ENCODE data around the gene PRLH. TPM values are rescaled to one million over a fixed set of nuclear protein-coding genes. Genes with fewer than 3 reads are reported as not detected.
"Not testable (repeated sequence)": the region's sequence is repeated elsewhere in the genome, so short reads cannot be mapped to it uniquely, and the experiment has no call there.

The PRLH gene
- total RNA-seq, 2 donors from 2014 or later = not detected

- Histone ChIP-seq H3K4me1 (no peaks in the 10 kb centered on the region), H3K27me3 (no peaks in the 10 kb centered on the region), H3K4me3 (no peak overlapping the region), H3K9me3 (no peaks in the 10 kb centered on the region), H3K27ac (peak overlapping the region in 1 of 4 donors; percentile 26), H3K36me3 (replicated peaks in 1 of 2; ENCODE audit: insufficient read depth in 1 of 2, low read depth in 2 of 2) (no peaks in the 10 kb centered on the region)
- TF ChIP-seq, protein P1, sequence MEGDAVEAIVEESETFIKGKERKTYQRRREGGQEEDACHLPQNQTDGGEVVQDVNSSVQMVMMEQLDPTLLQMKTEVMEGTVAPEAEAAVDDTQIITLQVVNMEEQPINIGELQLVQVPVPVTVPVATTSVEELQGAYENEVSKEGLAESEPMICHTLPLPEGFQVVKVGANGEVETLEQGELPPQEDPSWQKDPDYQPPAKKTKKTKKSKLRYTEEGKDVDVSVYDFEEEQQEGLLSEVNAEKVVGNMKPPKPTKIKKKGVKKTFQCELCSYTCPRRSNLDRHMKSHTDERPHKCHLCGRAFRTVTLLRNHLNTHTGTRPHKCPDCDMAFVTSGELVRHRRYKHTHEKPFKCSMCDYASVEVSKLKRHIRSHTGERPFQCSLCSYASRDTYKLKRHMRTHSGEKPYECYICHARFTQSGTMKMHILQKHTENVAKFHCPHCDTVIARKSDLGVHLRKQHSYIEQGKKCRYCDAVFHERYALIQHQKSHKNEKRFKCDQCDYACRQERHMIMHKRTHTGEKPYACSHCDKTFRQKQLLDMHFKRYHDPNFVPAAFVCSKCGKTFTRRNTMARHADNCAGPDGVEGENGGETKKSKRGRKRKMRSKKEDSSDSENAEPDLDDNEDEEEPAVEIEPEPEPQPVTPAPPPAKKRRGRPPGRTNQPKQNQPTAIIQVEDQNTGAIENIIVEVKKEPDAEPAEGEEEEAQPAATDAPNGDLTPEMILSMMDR (IDR thresholded peaks at IDR 0.05) = no peak
- peak in 1 of 3 donors; percentile 26 for TF ChIP-seq POLR2A (IDR thresholded peaks at IDR 0.05)
- WGBS, 2 donors = 51 to 68% methylated on average over 15 of the region's 15 CpGs
- intact Hi-C loops (cut with DNase I) = no loop called here
- peak in 2 of 4 donors; percentile 27 to 47 for DNase-seq
- ATAC-seq = peak; percentile 29
Measured at GRCh38 chr2:237603718-237604362, 37.5 kb downstream of the PRLH start.

- Histone ChIP-seq H3K36me3 (replicated peaks in 1 of 2; ENCODE audit: insufficient read depth in 1 of 2, low read depth in 2 of 2) (no peaks in the 10 kb centered on the region), H3K27ac (no peak overlapping the region), H3K27me3 (no peaks in the 10 kb centered on the region), H3K4me3 (no peak overlapping the region), H3K9me3 (no peaks in the 10 kb centered on the region), H3K4me1 (no peaks in the 10 kb centered on the region)
- intact Hi-C loops (cut with DNase I) = no loop called here
- TF ChIP-seq, protein P1 (IDR thresholded peaks at IDR 0.05) = no peak
- TF ChIP-seq POLR2A (IDR thresholded peaks at IDR 0.05) = no peak
- ATAC-seq = no peak
- no peak for DNase-seq
- 75 to 84% methylated on average over 11 of the region's 11 CpGs for WGBS, 2 donors
Measured at GRCh38 chr2:237604391-237604790, 38.0 kb downstream of the PRLH start.

DNA sequence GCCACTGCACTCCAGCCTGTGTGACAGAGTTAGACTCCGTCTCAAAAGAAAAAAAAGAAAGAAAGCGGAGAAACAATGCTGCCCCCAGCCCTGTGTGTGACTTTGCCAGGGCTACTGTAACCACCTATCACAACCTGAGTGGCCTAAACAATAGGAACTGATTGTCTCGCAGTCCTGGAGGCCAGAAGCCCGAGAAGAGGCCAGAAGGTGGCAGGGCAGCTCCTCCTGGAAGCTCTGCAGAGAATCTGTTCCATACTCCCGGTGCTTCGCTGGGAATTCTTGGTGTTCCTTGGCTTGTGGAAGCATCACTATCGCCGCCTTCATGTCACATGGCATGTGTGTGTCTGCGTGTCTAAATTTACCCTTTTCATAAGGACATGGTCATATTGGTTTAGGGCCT, 38.6 kb downstream of the PRLH start:
- peak; percentile 66 for ATAC-seq
- peak; percentile 38 to 62 (median 52) for DNase-seq

DNA sequence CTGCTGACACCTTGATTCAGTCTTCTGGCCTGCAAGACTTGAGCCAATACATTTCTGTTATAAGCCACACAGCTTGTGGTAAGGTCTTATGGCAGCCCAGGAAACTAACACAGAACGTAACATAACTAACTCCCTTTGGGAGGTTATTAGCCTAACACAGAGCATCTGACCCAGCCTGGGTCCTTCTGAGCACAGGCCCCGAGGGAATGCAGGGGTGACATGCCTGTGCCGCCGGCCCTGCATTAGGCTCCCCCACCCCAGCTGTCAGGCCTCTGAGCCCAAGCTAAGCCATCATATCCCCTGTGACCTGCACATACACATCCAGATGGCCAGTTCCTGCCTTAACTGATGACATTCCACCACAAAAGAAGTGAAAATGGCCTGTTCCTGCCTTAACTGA, 40.1 kb downstream of the PRLH start:
- H3K4me1 ChIP-seq; H3K27ac ChIP-seq; H3K27me3 ChIP-seq; intact Hi-C loops (cut with DNase I); DNase-seq; ATAC-seq; H3K36me3 ChIP-seq (replicated peaks in 1 of 2; ENCODE audit: insufficient read depth in 1 of 2, low read depth in 2 of 2); H3K9me3 ChIP-seq; H3K4me3 ChIP-seq: not testable (repeated sequence)
- 84 to 96% methylated on average over 3 to 4 of the region's 4 CpGs for WGBS, 2 donors

More for the DNA sequence above, 38.6 kb downstream of the PRLH start:
- no peak overlapping the region for H3K27ac ChIP-seq
- TF ChIP-seq, protein P1 (IDR thresholded peaks at IDR 0.05) = peak in 5 of 7 experiments; percentile 19 to 53 (median 43)
- no peak for TF ChIP-seq POLR2A (IDR thresholded peaks at IDR 0.05)
- no peaks in the 10 kb centered on the region for H3K36me3 ChIP-seq (replicated peaks in 1 of 2; ENCODE audit: insufficient read depth in 1 of 2, low read depth in 2 of 2)
- H3K9me3 ChIP-seq = no peaks in the 10 kb centered on the region
- intact Hi-C loops (cut with DNase I) = no loop called here
- WGBS, 2 donors = 73 to 74% methylated on average over 8 to 9 of the region's 9 CpGs
- H3K4me3 ChIP-seq = no peak overlapping the region
- H3K27me3 ChIP-seq = no peaks in the 10 kb centered on the region
- H3K4me1 ChIP-seq = no peaks in the 10 kb centered on the region

GRCh38 chr2:237612527-237613357, 46.4 kb downstream of the PRLH start:
- H3K4me1 ChIP-seq = peaks cover 21% of the 10 kb centered on the region
- H3K36me3 ChIP-seq (replicated peaks in 1 of 2; ENCODE audit: insufficient read depth in 1 of 2, low read depth in 2 of 2) = no peaks in the 10 kb centered on the region
- ATAC-seq (no peak), DNase-seq (no peak)
- peak overlapping the region in 2 of 4 donors; percentile 64 to 78 for H3K27ac ChIP-seq
- no peak overlapping the region for H3K4me3 ChIP-seq
- no peaks in the 10 kb centered on the region for H3K27me3 ChIP-seq
- TF ChIP-seq, protein P1 (IDR thresholded peaks at IDR 0.05) = no peak
- TF ChIP-seq POLR2A (IDR thresholded peaks at IDR 0.05) = no peak
- no peaks in the 10 kb centered on the region for H3K9me3 ChIP-seq
- intact Hi-C loops (cut with DNase I) = no loop called here
- WGBS, 2 donors = 86 to 96% methylated on average over 7 to 10 of the region's 10 CpGs

All from body of pancreas (tissue), 4 donors.